K562 (cell line): Measurements from ENCODE around the gene PCSK6. TPM values are rescaled to one million over a fixed set of nuclear protein-coding genes. Genes with fewer than 3 reads are reported as not detected.

Source experiments
- ATAC-seq: fragments of 200-7000 bp; cut with Tn5 transposase; 3 replicates; pipeline ENCODE4 v1.9.1; 2020; ENCODE audit warnings: moderate library complexity
- BruUV-seq: library from RNA; stranded (reverse); fragments of 400-500 nt; replicated peaks from 2 replicates; lab custom pipeline; 2021; lab: Mats Ljungman, UMichigan
- CTCF ChIA-PET: fragments of 300-600 bp; formaldehyde crosslinking; extraction: SDS; loops from one replicate; lab custom pipeline; 2021; ENCODE audit warnings: low intra/inter-chr PET ratio; lab: Yijun Ruan, JAX
- POLR2A ChIA-PET: fragments of 300-600, 350-650 bp; sonication (Branson Sonifier 250); formaldehyde crosslinking; extraction: SDS; loops from one replicate; lab custom pipeline; 2021; ENCODE audit warnings: antibody characterized with exemption, inconsistent platforms; lab: Yijun Ruan, JAX
- DNase-seq, 4 experiments: peaks; one replicate each; pipeline versions ENCODE4 v3.0.0 to v3.0.0-alpha.2; 2011 to 2018; ENCODE audit warnings: low spot score in 3 of 4, mixed read lengths in 3 of 4; ENCODE audit errors: extremely low read depth in 1 of 4
- FAIRE-seq: peaks from 2 replicates; lab custom pipeline; 2011; peaks lifted over from hg19 to GRCh38; lab: Jason Lieb, UNC
- H2AFZ ChIP-seq: 2 replicates; pipeline ENCODE4 v1.6.0; 2011; ENCODE audit warnings: low read depth, low read length, control low read depth, inconsistent platforms
- H3K27ac ChIP-seq: fragments of 200-600 bp; 3 replicates; pipeline ENCODE4 v1.8.0; 2011; ENCODE audit warnings: low read depth, mild to moderate bottlenecking, control low read depth, inconsistent platforms, low read length, moderate library complexity, mixed read lengths; ENCODE audit errors: extremely low read depth
- H3K27me3 ChIP-seq, 2 experiments: fragments of 300-600 bp in 1 of 2; 2 replicates in 1 of 2; 3 replicates in 1 of 2; pipeline versions ENCODE4 v1.6.0 to v1.8.0; 2011; ENCODE audit warnings: inconsistent platforms in 2 of 2, low read length in 2 of 2, mild to moderate bottlenecking in 1 of 2, mixed read lengths in 1 of 2, moderate library complexity in 1 of 2; ENCODE audit not compliant: control insufficient read depth in 2 of 2, insufficient read depth in 2 of 2
- H3K36me3 ChIP-seq: fragments of 300-600 bp; 3 replicates; pipeline ENCODE4 v1.8.0; 2011; ENCODE audit warnings: mild to moderate bottlenecking, low read length, inconsistent platforms; ENCODE audit not compliant: control insufficient read depth, insufficient read depth
- H3K4me1 ChIP-seq, 2 experiments: fragments of 200-600 bp in 1 of 2; replicated peaks in 1 of 2; 2 replicates in 1 of 2; 3 replicates in 1 of 2; pipeline versions ENCODE4 v1.5.1 to v1.8.0; 2011; ENCODE audit warnings: inconsistent platforms in 2 of 2, low read length in 2 of 2, mild to moderate bottlenecking in 1 of 2, mixed read lengths in 1 of 2, moderate library complexity in 1 of 2; ENCODE audit not compliant: control insufficient read depth in 2 of 2, insufficient read depth in 2 of 2
- H3K4me2 ChIP-seq: 2 replicates; pipeline ENCODE4 v1.6.1; 2011; ENCODE audit warnings: low read length, control low read depth, inconsistent platforms, mixed read lengths; ENCODE audit not compliant: insufficient read depth
- H3K4me3 ChIP-seq: fragments of 200-600 bp; sonication (generic), shearing (Covaris generic); 2 replicates; pipeline ENCODE4 v1.5.1; 2016; ENCODE audit warnings: control low read depth, inconsistent platforms
- H3K79me2 ChIP-seq: fragments of 200-600 bp; 3 replicates; pipeline ENCODE4 v1.8.0; 2011; ENCODE audit warnings: low read length, inconsistent platforms; ENCODE audit not compliant: control insufficient read depth, insufficient read depth
- H3K9ac ChIP-seq, 2 experiments: 2 replicates each; pipeline versions ENCODE4 v1.6.0 to v1.6.1; 2011; ENCODE audit warnings: low read depth in 2 of 2, low read length in 2 of 2, control low read depth in 1 of 2, inconsistent platforms in 1 of 2, mild to moderate bottlenecking in 1 of 2, mixed read lengths in 1 of 2; ENCODE audit not compliant: insufficient read depth in 1 of 2
- H3K9me1 ChIP-seq: one replicate; pipeline ENCODE4 v1.6.0; 2011; ENCODE audit warnings: inconsistent platforms, mild to moderate bottlenecking, low read length, moderate library complexity; ENCODE audit not compliant: control insufficient read depth, insufficient read depth
- H3K9me3 ChIP-seq: replicated peaks from 2 replicates; pipeline ENCODE4 v1.5.1; 2011; ENCODE audit warnings: low read depth, low read length, inconsistent platforms; ENCODE audit not compliant: control insufficient read depth, insufficient read depth
- H4K20me1 ChIP-seq: replicated peaks from 2 replicates; pipeline ENCODE4 v1.6.1; 2011; ENCODE audit warnings: low read length, inconsistent platforms, mixed read lengths; ENCODE audit not compliant: control insufficient read depth, insufficient read depth
- GTF2F1 ChIP-seq: IDR thresholded peaks from 2 replicates; pipeline ENCODE4 v1.6.1; 2011; ENCODE audit warnings: low read depth, low read length, improper control_type of control experiment
- MEIS2 ChIP-seq: fragments of 450-650 bp; IDR thresholded peaks from 2 replicates; pipeline ENCODE4 v1.6.1; 2014; ENCODE audit warnings: mild to moderate bottlenecking; ENCODE audit not compliant: partially characterized antibody
- NBN ChIP-seq: fragments of 450-650 bp; IDR thresholded peaks from 2 replicates; pipeline ENCODE4 v1.6.1; 2016; ENCODE audit warnings: low read depth, mild to moderate bottlenecking
- TARDBP ChIP-seq: fragments of 450-650 bp; IDR thresholded peaks from 2 replicates; pipeline ENCODE4 v1.6.1; 2016
- ZNF133 ChIP-seq: fragments of 250-450 bp; sonication (Bioruptor Pico); IDR thresholded peaks from 2 replicates; pipeline ENCODE4 v1.4.0; 2020; ENCODE audit warnings: mild to moderate bottlenecking
- ZNF561 ChIP-seq: fragments of 450-650 bp; formaldehyde crosslinking; conservative IDR thresholded peaks from 2 replicates; pipeline ENCODE4 v1.4.0; 2020; ENCODE audit warnings: mild to moderate bottlenecking, moderate library complexity
- ZSCAN29 ChIP-seq: fragments of 450-650 bp; IDR thresholded peaks from 2 replicates; pipeline ENCODE4 v1.6.1; 2017
- WGBS: fragments of 100-300 bp; shearing (Covaris generic); methylation state at CpG from one replicate; pipeline ENCODE4 v1.1.6; 2016; ENCODE audit warnings: low coverage, mixed read lengths; ENCODE audit not compliant: insufficient coverage; ENCODE audit errors: missing lambda C conversion rate; 5-methylcytosine and 5-hydroxymethylcytosine counted together
- in situ Hi-C: fragments of 300-500 bp; cut with MboI; formaldehyde crosslinking; loops from 4 replicates; pipeline ENCODE4 v1.15.0; 2018; ENCODE audit warnings: inconsistent platforms, mixed read lengths
- intact Hi-C: fragments of 100-400 bp; cut with micrococcal nuclease; formaldehyde crosslinking; loops from 2 replicates; pipeline ENCODE4 v1.14.2; 2022
- polyA plus RNA-seq, 8 experiments: library from polyadenylated mRNA; depleted of rRNA in 4 of 8; stranded (reverse) in 5 of 8; unstranded in 3 of 8; fragments of >200 nt; fragmentation: Nextera tagmentation in 2 of 8; fragmentation: Illumina TruSeq in 1 of 8; extraction: Ambion mirVana in 2 of 8; extraction: Trizol in 1 of 8; gene quantifications; 2 replicates each; pipeline versions ENCODE4 v1.2.1 to v1.2.3, GENCODE V29; 2011 to 2014; ENCODE audit warnings: inconsistent platforms in 1 of 8, missing spikeins in 1 of 8
- total RNA-seq, 7 experiments: library from RNA; depleted of rRNA in 6 of 7; stranded (reverse); fragments of >200 nt in 6 of 7; fragmentation: Illumina TruSeq in 2 of 7; extraction: Trizol in 2 of 7; gene quantifications; 2 replicates each; pipeline versions ENCODE4 v1.2.1 to v1.2.3, GENCODE V29; 2011 to 2021; ENCODE audit warnings: low replicate concordance in 1 of 7
- TF ChIP-seq, protein P1 (sequence below): IDR thresholded peaks from 2 replicates; pipeline ENCODE4 v1.6.1; 2014; ENCODE audit warnings: antibody characterized with exemption
- TF ChIP-seq, protein P2 (sequence below): fragments of 450-650 bp; IDR thresholded peaks from 2 replicates; pipeline ENCODE4 v1.6.1; 2016
- TF ChIP-seq, protein P3 (sequence below): fragments of 450-650 bp; IDR thresholded peaks from 2 replicates; pipeline ENCODE4 v1.6.1; 2018; ENCODE audit warnings: mild to moderate bottlenecking, low read depth; ENCODE audit not compliant: partially characterized antibody

PCSK6 gene
- total and polyA plus RNA-seq, 9 of the 15 experiments (the other 6 are each of a cell fraction or from before 2014, with no cell fraction given): 2.2 to 32.6 (median 14.5) TPM

DNA sequence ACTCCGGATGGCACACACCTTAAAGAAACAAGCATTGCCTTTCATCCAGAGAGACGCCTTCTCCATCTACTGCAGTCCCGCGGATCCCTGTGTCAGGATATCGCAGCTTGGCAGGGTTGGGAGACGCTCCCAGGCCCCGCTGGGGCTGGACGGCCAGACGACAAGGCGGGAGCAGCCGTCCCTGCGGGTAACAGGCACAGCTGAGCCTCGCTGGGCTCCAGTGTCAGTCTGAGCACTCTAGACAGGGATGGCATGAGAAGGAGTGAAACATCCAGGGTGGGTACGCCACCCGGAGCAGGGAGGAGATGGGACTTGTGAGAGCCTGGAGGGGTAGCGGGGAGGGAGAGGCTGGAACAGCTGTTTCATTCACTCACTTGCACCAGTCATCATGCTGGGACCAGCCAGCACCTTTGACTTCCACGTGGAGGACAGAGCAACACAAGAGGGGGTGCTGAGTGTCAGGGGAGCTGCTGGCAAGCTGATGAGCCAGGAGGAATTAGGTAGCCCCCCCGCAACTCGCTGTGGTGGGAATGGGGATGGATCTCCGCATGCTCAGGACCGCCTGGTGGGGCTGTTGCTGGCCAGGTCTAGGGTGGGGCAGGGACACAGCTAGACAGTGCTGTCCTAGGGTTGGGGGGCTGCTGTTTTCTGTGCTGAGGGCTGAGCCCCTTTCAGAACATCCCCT lies 162.9 kb downstream of the PCSK6 start:
- in situ Hi-C loops: no loop called here
- no peak overlapping the region for H3K4me3 ChIP-seq
- 44% methylated on average over 21 of the region's 21 CpGs for WGBS

More for the DNA sequence above, 162.9 kb downstream of the PCSK6 start:
- no TSS peak for BruUV-seq
- Histone ChIP-seq H3K4me2 (no peak overlapping the region), H3K27me3 (peaks cover 0 to 15% of the 10 kb centered on the region in 2 experiments; a peak in 2 of 5 replicates), H4K20me1 (no peaks in the 10 kb centered on the region), H2AFZ (no peak overlapping the region), H3K36me3 (no peaks in the 10 kb centered on the region), H3K79me2 (no peaks in the 10 kb centered on the region), H3K9ac (no peak overlapping the region), H3K27ac (no peak overlapping the region), H3K4me1 (no peaks in the 10 kb centered on the region), H3K9me1 (no peaks in the 10 kb centered on the region), H3K9me3 (no peaks in the 10 kb centered on the region)
- POLR2A ChIA-PET: interaction anchor here (0.6 to 1.3 kb wide), 5 partner anchors 11 to 67 kb away, joined by 3 read pairs; no protein-coding TSS in a partner anchor
- FAIRE-seq: no peak
- TF ChIP-seq MEIS2 (no peak), ZNF561 (CRISPR knock-in tag) (no peak), ZNF133 (CRISPR knock-in tag) (no peak), NBN (no peak), ZSCAN29 (no peak), GTF2F1 (no peak), TARDBP (no peak)
- TF ChIP-seq, protein P1, sequence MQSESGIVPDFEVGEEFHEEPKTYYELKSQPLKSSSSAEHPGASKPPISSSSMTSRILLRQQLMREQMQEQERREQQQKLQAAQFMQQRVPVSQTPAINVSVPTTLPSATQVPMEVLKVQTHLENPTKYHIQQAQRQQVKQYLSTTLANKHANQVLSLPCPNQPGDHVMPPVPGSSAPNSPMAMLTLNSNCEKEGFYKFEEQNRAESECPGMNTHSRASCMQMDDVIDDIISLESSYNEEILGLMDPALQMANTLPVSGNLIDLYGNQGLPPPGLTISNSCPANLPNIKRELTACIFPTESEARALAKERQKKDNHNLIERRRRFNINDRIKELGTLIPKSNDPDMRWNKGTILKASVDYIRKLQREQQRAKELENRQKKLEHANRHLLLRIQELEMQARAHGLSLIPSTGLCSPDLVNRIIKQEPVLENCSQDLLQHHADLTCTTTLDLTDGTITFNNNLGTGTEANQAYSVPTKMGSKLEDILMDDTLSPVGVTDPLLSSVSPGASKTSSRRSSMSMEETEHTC: no peak
- TF ChIP-seq, protein P2, sequence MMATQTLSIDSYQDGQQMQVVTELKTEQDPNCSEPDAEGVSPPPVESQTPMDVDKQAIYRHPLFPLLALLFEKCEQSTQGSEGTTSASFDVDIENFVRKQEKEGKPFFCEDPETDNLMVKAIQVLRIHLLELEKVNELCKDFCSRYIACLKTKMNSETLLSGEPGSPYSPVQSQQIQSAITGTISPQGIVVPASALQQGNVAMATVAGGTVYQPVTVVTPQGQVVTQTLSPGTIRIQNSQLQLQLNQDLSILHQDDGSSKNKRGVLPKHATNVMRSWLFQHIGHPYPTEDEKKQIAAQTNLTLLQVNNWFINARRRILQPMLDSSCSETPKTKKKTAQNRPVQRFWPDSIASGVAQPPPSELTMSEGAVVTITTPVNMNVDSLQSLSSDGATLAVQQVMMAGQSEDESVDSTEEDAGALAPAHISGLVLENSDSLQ: no peak
- TF ChIP-seq, protein P3, sequence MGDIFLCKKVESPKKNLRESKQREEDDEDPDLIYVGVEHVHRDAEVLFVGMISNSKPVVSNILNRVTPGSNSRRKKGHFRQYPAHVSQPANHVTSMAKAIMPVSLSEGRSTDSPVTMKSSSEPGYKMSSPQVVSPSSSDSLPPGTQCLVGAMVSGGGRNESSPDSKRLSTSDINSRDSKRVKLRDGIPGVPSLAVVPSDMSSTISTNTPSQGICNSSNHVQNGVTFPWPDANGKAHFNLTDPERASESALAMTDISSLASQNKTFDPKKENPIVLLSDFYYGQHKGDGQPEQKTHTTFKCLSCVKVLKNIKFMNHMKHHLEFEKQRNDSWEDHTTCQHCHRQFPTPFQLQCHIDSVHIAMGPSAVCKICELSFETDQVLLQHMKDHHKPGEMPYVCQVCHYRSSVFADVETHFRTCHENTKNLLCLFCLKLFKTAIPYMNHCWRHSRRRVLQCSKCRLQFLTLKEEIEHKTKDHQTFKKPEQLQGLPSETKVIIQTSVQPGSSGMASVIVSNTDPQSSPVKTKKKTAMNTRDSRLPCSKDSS: no peak
- CTCF ChIA-PET: no interaction called here
- no peak for DNase-seq
- peak; percentile 36; the same call in 1 of the 3 replicates for ATAC-seq
- intact Hi-C loops: no loop called here
